ENCODE results near the gene CHID1. TPM values are rescaled to one million over a fixed set of nuclear protein-coding genes. Genes with fewer than 3 reads are reported as not detected.

CHID1 gene
- total and polyA plus RNA-seq, 2 of the 8 experiments (the other 6 are each of a cell fraction or from before 2014, with no cell fraction given): 81.2 to 88.5 TPM

Small RNA genes lying within 50 kb of the gene (small RNA-seq; reads per million reads assigned to genes)
- gene RNU6-1025P (ENCODE audit: insufficient read depth): not detected

Other genes starting within 250 kb of the CHID1 start
- gene DEAF1, start 215.6 kb downstream of the CHID1 start, total RNA-seq (2021; fragmentation: NEBNext Ultra II Directional; extraction: Animal tissue kit (Norgen Biotek cat#: 25700)): 53.7 and 58.4 TPM in 2 replicates
- gene DEAF1, start 215.6 kb downstream of the CHID1 start, polyA plus RNA-seq (2011; rRNA removed): 47.3 and 64.7 TPM in 2 replicates
- gene TMEM80, start 215.0 kb downstream of the CHID1 start, total RNA-seq (2021; fragmentation: NEBNext Ultra II Directional; extraction: Animal tissue kit (Norgen Biotek cat#: 25700)): 7.3 and 8.0 TPM in 2 replicates
- gene TMEM80, start 215.0 kb downstream of the CHID1 start, polyA plus RNA-seq (2011; rRNA removed): 16.3 and 21.4 TPM in 2 replicates
- gene EPS8L2, start 204.6 kb downstream of the CHID1 start, total RNA-seq (2021; fragmentation: NEBNext Ultra II Directional; extraction: Animal tissue kit (Norgen Biotek cat#: 25700)): 38.5 and 44.3 TPM in 2 replicates
- 57.0 and 65.3 TPM in 2 replicates for gene EPS8L2, start 204.6 kb downstream of the CHID1 start, polyA plus RNA-seq (2011; rRNA removed)
- gene TALDO1, start 163.3 kb downstream of the CHID1 start, total RNA-seq (2021; fragmentation: NEBNext Ultra II Directional; extraction: Animal tissue kit (Norgen Biotek cat#: 25700)): 302 and 308 TPM in 2 replicates
- gene TALDO1, start 163.3 kb downstream of the CHID1 start, polyA plus RNA-seq (2011; rRNA removed): 265 and 293 TPM in 2 replicates
- gene GATD1, start 133.3 kb downstream of the CHID1 start, total RNA-seq (2021; fragmentation: NEBNext Ultra II Directional; extraction: Animal tissue kit (Norgen Biotek cat#: 25700)): 47.5 and 54.9 TPM in 2 replicates
- gene GATD1, start 133.3 kb downstream of the CHID1 start, polyA plus RNA-seq (2011; rRNA removed): 54.8 and 101 TPM in 2 replicates
- 5.0 and 5.7 TPM in 2 replicates for gene CEND1, start 120.7 kb downstream of the CHID1 start, total RNA-seq (2021; fragmentation: NEBNext Ultra II Directional; extraction: Animal tissue kit (Norgen Biotek cat#: 25700))
- gene CEND1, start 120.7 kb downstream of the CHID1 start, polyA plus RNA-seq (2011; rRNA removed): 0.82 and 1.3 TPM in 2 replicates
- 48.0 and 54.3 TPM in 2 replicates for gene SLC25A22, start 112.5 kb downstream of the CHID1 start, total RNA-seq (2021; fragmentation: NEBNext Ultra II Directional; extraction: Animal tissue kit (Norgen Biotek cat#: 25700))
- gene SLC25A22, start 112.5 kb downstream of the CHID1 start, polyA plus RNA-seq (2011; rRNA removed): 31.5 and 52.0 TPM in 2 replicates
- 18.9 and 24.9 TPM in 2 replicates for gene PIDD1, start 105.6 kb downstream of the CHID1 start, total RNA-seq (2021; fragmentation: NEBNext Ultra II Directional; extraction: Animal tissue kit (Norgen Biotek cat#: 25700))
- 26.1 and 51.4 TPM in 2 replicates for gene PIDD1, start 105.6 kb downstream of the CHID1 start, polyA plus RNA-seq (2011; rRNA removed)
- gene RPLP2, start 100.8 kb downstream of the CHID1 start, total RNA-seq (2021; fragmentation: NEBNext Ultra II Directional; extraction: Animal tissue kit (Norgen Biotek cat#: 25700)): 2,084 and 2,106 TPM in 2 replicates
- gene RPLP2, start 100.8 kb downstream of the CHID1 start, polyA plus RNA-seq (2011; rRNA removed): 1,789 and 2,639 TPM in 2 replicates
- gene PNPLA2, start 91.9 kb downstream of the CHID1 start, total RNA-seq (2021; fragmentation: NEBNext Ultra II Directional; extraction: Animal tissue kit (Norgen Biotek cat#: 25700)): 62.1 and 62.2 TPM in 2 replicates
- 30.9 and 63.7 TPM in 2 replicates for gene PNPLA2, start 91.9 kb downstream of the CHID1 start, polyA plus RNA-seq (2011; rRNA removed)
- 26.4 and 29.3 TPM in 2 replicates for gene CRACR2B, start 82.9 kb downstream of the CHID1 start, total RNA-seq (2021; fragmentation: NEBNext Ultra II Directional; extraction: Animal tissue kit (Norgen Biotek cat#: 25700))
- gene CRACR2B, start 82.9 kb downstream of the CHID1 start, polyA plus RNA-seq (2011; rRNA removed): 18.2 and 34.9 TPM in 2 replicates
- 93.4 and 101 TPM in 2 replicates for gene CD151, start 77.9 kb downstream of the CHID1 start, total RNA-seq (2021; fragmentation: NEBNext Ultra II Directional; extraction: Animal tissue kit (Norgen Biotek cat#: 25700))
- gene CD151, start 77.9 kb downstream of the CHID1 start, polyA plus RNA-seq (2011; rRNA removed): 212 and 257 TPM in 2 replicates
- gene POLR2L, start 68.3 kb downstream of the CHID1 start, total RNA-seq (2021; fragmentation: NEBNext Ultra II Directional; extraction: Animal tissue kit (Norgen Biotek cat#: 25700)): 151 and 167 TPM in 2 replicates
- 140 and 142 TPM in 2 replicates for gene POLR2L, start 68.3 kb downstream of the CHID1 start, polyA plus RNA-seq (2011; rRNA removed)
- 74.1 and 75.8 TPM in 2 replicates for gene TSPAN4, start 68.0 kb downstream of the CHID1 start, total RNA-seq (2021; fragmentation: NEBNext Ultra II Directional; extraction: Animal tissue kit (Norgen Biotek cat#: 25700))
- gene TSPAN4, start 68.0 kb downstream of the CHID1 start, polyA plus RNA-seq (2011; rRNA removed): 145 and 217 TPM in 2 replicates
- gene AP2A2, start 15.1 kb upstream of the CHID1 start, total RNA-seq (2021; fragmentation: NEBNext Ultra II Directional; extraction: Animal tissue kit (Norgen Biotek cat#: 25700)): 50.0 and 56.3 TPM in 2 replicates
- gene AP2A2, start 15.1 kb upstream of the CHID1 start, polyA plus RNA-seq (2011; rRNA removed): 65.0 and 70.0 TPM in 2 replicates
- not detected in 2 replicates for gene MUC6, start 125.9 kb upstream of the CHID1 start, total RNA-seq (2021; fragmentation: NEBNext Ultra II Directional; extraction: Animal tissue kit (Norgen Biotek cat#: 25700))
- 0.09 TPM in 1 of 2 replicates, not detected in the other for gene MUC6, start 125.9 kb upstream of the CHID1 start, polyA plus RNA-seq (2011; rRNA removed)
- gene MUC2, start 164.1 kb upstream of the CHID1 start, total RNA-seq (2021; fragmentation: NEBNext Ultra II Directional; extraction: Animal tissue kit (Norgen Biotek cat#: 25700)): not detected in 2 replicates
- not detected in 2 replicates for gene MUC2, start 164.1 kb upstream of the CHID1 start, polyA plus RNA-seq (2011; rRNA removed)
- not detected in 2 replicates for gene MUC5AC, start 247.1 kb upstream of the CHID1 start, total RNA-seq (2021; fragmentation: NEBNext Ultra II Directional; extraction: Animal tissue kit (Norgen Biotek cat#: 25700))
- gene MUC5AC, start 247.1 kb upstream of the CHID1 start, polyA plus RNA-seq (2011; rRNA removed): not detected in 2 replicates